ENCODE data around the gene KRT84. TPM values are rescaled to one million over a fixed set of nuclear protein-coding genes. Genes with fewer than 3 reads are reported as not detected.

KRT84 gene
- total and polyA plus RNA-seq, 9 of the 15 experiments (the other 6 are each of a cell fraction or from before 2014, with no cell fraction given): not detected

GRCh38 chr12:52334185-52334584, 51.3 kb downstream of the KRT84 start (continued):
- TF ChIP-seq TRIM25 (IDR thresholded peaks at IDR 0.05; ENCODE audit: borderline replicate concordance) (no peak), ARID3B (CRISPR knock-in tag; IDR thresholded peaks at IDR 0.05; ENCODE audit: borderline replicate concordance) (no peak), E2F5 (CRISPR knock-in tag; IDR thresholded peaks at IDR 0.05) (no peak), ARID3A (IDR thresholded peaks at IDR 0.05; ENCODE audit: borderline replicate concordance, low read depth, low read length) (no peak), ZFX (CRISPR knock-in tag; IDR thresholded peaks at IDR 0.05) (no peak), RBM34 (IDR thresholded peaks at IDR 0.05; ENCODE audit: borderline replicate concordance, insufficient read depth, low read length) (no peak), BRF1 (IDR thresholded peaks at IDR 0.05; ENCODE audit: borderline replicate concordance, extremely low read depth, insufficient read length) (no peak), TEAD4 (IDR thresholded peaks at IDR 0.05; ENCODE audit: low read length) (no peak), TEAD4 (CRISPR knock-in tag; IDR thresholded peaks at IDR 0.05; ENCODE audit: borderline replicate concordance) (no peak), ZNF696 (CRISPR knock-in tag; conservative IDR thresholded peaks at IDR 0.05) (no peak), ZNF280B (CRISPR knock-in tag; IDR thresholded peaks at IDR 0.05) (no peak), ZBTB12 (CRISPR knock-in tag; IDR thresholded peaks at IDR 0.05) (no peak)
